Hepatocyte (in vitro differentiated cells): Measurements from ENCODE around the gene TRIM7.
"Not testable (repeated sequence)": the region's sequence is repeated elsewhere in the genome, so short reads cannot be mapped to it uniquely, and the experiment has no call there.

Source experiments
- CTCF ChIP-seq: fragments of 200-600 bp; sonication (generic); IDR thresholded peaks from 2 replicates; pipeline ENCODE4 v1.5.1; 2016; ENCODE audit warnings: antibody characterized with exemption, mild to moderate bottlenecking; ENCODE audit not compliant: poor library complexity
- EZH2phosphoT487 ChIP-seq: fragments of 200-600 bp; sonication (generic); IDR thresholded peaks from one replicate; pipeline ENCODE4 v1.6.1; 2018; ENCODE audit warnings: antibody characterized with exemption, mild to moderate bottlenecking, low read depth, moderate library complexity; ENCODE audit not compliant: unreplicated experiment, severe bottlenecking

GRCh38 chr5:181210698-181211097 lies 5.7 kb upstream of the TRIM7 start:
- not testable (repeated sequence) for TF ChIP-seq CTCF, EZH2phosphoT487
